ENCODE results near the gene UNKL. TPM values are rescaled to one million over a fixed set of nuclear protein-coding genes. Genes with fewer than 3 reads are reported as not detected.

The UNKL gene
- total and polyA plus RNA-seq, 2 of the 8 experiments (the other 6 are each of a cell fraction or from before 2014, with no cell fraction given): 25.1 to 31.8 TPM

GRCh38 chr16:1435921-1436697 lies 21.6 kb upstream of the UNKL start:
- Histone ChIP-seq H3K79me1 (ENCODE audit: low read depth, low read length) (no peaks in the 10 kb centered on the region), H4K20me1 (replicated peaks in 1 of 2; ENCODE audit: control insufficient read depth in 1 of 2, insufficient read depth in 2 of 2, low read length in 2 of 2) (no peaks in the 10 kb centered on the region), H3K9ac (replicated peaks in 1 of 4; ENCODE audit: extremely low read depth in 1 of 4, low read depth in 3 of 4, low read length in 3 of 4) (0 out of 7 replicates have a peak overlapping the region, but pooled peaks of 1 of the 4 experiments have one; percentile 18), H4K5ac (ENCODE audit: insufficient read length, low read depth, low read length) (no peak overlapping the region), H3K9me3 (ENCODE audit: insufficient read depth in 2 of 2, low read depth in 1 of 2, low read length in 1 of 2) (no peaks in the 10 kb centered on the region), H3K14ac (ENCODE audit: insufficient read length) (no peak overlapping the region), H3K23ac (ENCODE audit: insufficient read length) (no peak overlapping the region), H3K18ac (ENCODE audit: extremely low read depth, low read length) (no peak overlapping the region), H3K36me3 (ENCODE audit: control insufficient read depth in 2 of 4, insufficient read depth in 4 of 4, low read length in 3 of 4) (no peaks in the 10 kb centered on the region), H2BK12ac (ENCODE audit: low read depth, low read length) (no peak overlapping the region), H3K4ac (replicated peaks; ENCODE audit: insufficient read length, low read depth, low read length) (no peak overlapping the region), H3K4me2 (ENCODE audit: insufficient read depth in 1 of 2, low read depth in 2 of 2, low read length in 2 of 2) (no peak overlapping the region), H2AK5ac (ENCODE audit: low read depth, low read length) (no peak overlapping the region), H2BK20ac (ENCODE audit: low read length) (no peak overlapping the region), H3K4me1 (replicated peaks in 1 of 4; ENCODE audit: control insufficient read depth in 3 of 4, insufficient read depth in 4 of 4, low read length in 3 of 4) (no peaks in the 10 kb centered on the region; a peak in 1 of 7 replicates), H2BK120ac (replicated peaks; ENCODE audit: low read depth, low read length) (no peak overlapping the region), H2AFZ (ENCODE audit: low read length) (no peak overlapping the region), H2BK15ac (ENCODE audit: low read length) (no peak overlapping the region), H4K8ac (ENCODE audit: extremely low read depth, insufficient read depth, low read length) (peak overlapping the region; percentile 7; the same call in 1 of the 2 replicates), H2BK5ac (ENCODE audit: low read depth, low read length) (no peak overlapping the region), H3K4me3 (ENCODE audit: extremely low read depth in 1 of 4, insufficient read depth in 2 of 4, low read depth in 3 of 4, low read length in 4 of 4) (no peak overlapping the region), H3K27me3 (replicated peaks in 1 of 4; ENCODE audit: control insufficient read depth in 3 of 4, extremely low read depth in 1 of 4, insufficient read depth in 3 of 4, low read length in 3 of 4) (no peaks in the 10 kb centered on the region), H3K79me2 (ENCODE audit: control insufficient read depth in 1 of 2, insufficient read depth in 2 of 2, low read length in 2 of 2) (no peaks in the 10 kb centered on the region), H3K56ac (replicated peaks; ENCODE audit: insufficient read length, low read depth, low read length) (no peak overlapping the region), H3K23me2 (ENCODE audit: low read depth, low read length) (no peaks in the 10 kb centered on the region), H4K91ac (replicated peaks; ENCODE audit: insufficient read length, low read length) (no peak overlapping the region), H3K27ac (ENCODE audit: low read depth, low read length) (no peak overlapping the region)
- ChIA-PET CTCF (ENCODE audit: partially characterized antibody) (interaction anchor here (0.9 to 1.8 kb wide), 4 partner anchors 14 to 136 kb away, joined by 3 to 6 read pairs (median 3); no protein-coding TSS in a partner anchor), POLR2A (ENCODE audit: partially characterized antibody) (interaction anchor here (0.6 to 5.6 kb wide), 7 partner anchors 7 to 104 kb away, joined by 3 to 22 read pairs (median 3); partner anchors contain the start of gene CCDC154)
- TF ChIP-seq RAD21 (IDR thresholded peaks at IDR 0.05 in 1 of 2, conservative IDR thresholded peaks at IDR 0.05 in 1 of 2; ENCODE audit: low read depth in 2 of 2, low read length in 2 of 2) (peak; percentile 13 to 22; a peak in 1 of 4 replicates), CTCF (IDR thresholded peaks at IDR 0.05; ENCODE audit: control extremely low read depth in 1 of 3, insufficient read depth in 1 of 3, low read depth in 1 of 3, low read length in 3 of 3) (peak in 2 of 3 experiments; percentile 24 to 26; a peak in 2 of 4 replicates), JUN (IDR thresholded peaks at IDR 0.05; ENCODE audit: low read depth, low read length) (no peak)
- FAIRE-seq: no peak
- 84% methylated on average over 22 of the region's 32 CpGs; no CpG with 5 or more reads in 1 of the 2 experiments for WGBS, 2 experiments (ENCODE audit: extremely low coverage in 1 of 2, insufficient coverage in 1 of 2, insufficient read length in 1 of 2, insufficient replicate concordance in 2 of 2, low coverage in 1 of 2, low lambda C conversion rate in 2 of 2, missing lambda C conversion rate in 1 of 2)
- DNase-seq (ENCODE audit: low read depth in 1 of 2, low spot score in 2 of 2): no peak
